Neural cell (in vitro differentiated cells): Measurements from ENCODE around the gene DTNBP1.

ENCODE experiments used
- CTCF ChIP-seq: fragments of 450-650 bp; IDR thresholded peaks from 2 replicates; pipeline ENCODE4 v1.5.1; 2014; ENCODE audit warnings: antibody characterized with exemption, mild to moderate bottlenecking, moderate library complexity; ENCODE audit not compliant: poor library complexity, severe bottlenecking
- EZH2 ChIP-seq: fragments of 200-600, 300-800 bp; shearing (Covaris generic), sonication (generic); IDR thresholded peaks from 2 replicates; pipeline ENCODE4 v1.6.1; 2014; ENCODE audit warnings: antibody characterized with exemption, low read length, borderline replicate concordance, mild to moderate bottlenecking; ENCODE audit not compliant: insufficient read depth, poor library complexity, severe bottlenecking

DNA sequence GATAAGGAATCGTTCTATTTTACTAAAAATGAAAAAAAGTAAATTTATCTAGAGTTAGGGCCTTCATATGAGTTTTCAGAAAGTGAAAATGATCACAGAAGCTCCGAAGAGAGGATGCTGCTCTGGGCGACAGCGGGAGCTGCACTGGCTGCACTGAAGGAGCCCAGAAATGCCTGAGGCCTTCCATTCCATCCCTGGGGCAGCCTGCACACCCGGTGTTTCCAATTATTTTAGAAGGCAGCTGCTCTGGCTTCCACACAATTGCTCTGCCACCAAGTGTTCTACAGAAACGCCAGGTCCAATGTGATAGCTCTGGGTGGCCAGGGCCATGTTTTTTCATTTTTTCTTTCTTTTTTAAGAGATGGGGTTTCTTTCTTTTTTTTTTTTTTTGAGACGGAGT is 3.6 kb downstream of the DTNBP1 start:
- TF ChIP-seq CTCF = no peak
- TF ChIP-seq EZH2 = no peak
